ENCODE measurements around the gene WHRN. TPM values are rescaled to one million over a fixed set of nuclear protein-coding genes. Genes with fewer than 3 reads are reported as not detected.

The WHRN gene
- total and polyA plus RNA-seq, 9 of the 15 experiments (the other 6 are each of a cell fraction or from before 2014, with no cell fraction given): 0.31 to 14.1 (median 3.0) TPM

DNA sequence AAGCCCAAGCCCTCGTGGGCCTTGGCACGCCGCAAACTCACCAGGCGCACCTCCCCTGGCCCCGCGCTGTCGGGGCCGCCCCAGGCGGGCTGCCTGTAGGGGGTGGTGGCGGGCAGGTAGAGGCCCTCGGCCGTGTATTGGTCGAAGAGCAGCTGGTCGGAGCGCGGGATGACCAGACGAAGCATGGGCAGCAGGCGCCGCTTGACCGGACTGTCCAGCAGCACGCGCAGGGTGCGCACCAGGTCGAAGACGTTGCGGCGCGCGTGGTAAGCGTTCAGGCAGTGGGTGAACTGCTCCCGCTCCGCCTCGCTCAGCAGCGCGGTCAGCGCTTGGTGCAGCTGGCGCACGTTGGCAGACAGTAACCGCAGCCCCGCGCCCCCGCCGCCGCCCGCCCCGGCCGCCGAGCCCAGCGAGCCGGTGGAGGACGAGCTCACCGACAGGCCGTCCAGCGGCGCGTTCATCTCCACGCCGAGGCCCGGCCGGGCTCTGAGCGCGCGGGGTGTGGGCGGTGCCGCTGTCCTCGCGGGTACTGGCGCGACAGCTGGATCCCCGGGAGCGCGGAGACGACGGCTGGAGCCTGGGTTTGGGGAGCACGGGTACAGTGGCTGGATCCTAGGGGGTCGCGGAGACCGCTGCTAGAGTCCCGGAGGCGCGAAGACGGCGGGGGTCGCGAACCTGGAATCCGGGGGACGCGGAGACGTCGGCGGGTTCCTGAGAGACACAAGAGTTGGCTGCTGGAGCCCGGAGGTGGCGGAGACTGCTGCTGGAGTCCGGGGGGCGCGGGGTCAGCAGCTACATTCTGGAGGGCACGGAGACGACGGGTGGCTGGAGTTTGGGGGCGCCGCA lies 709 bp downstream of the WHRN start (continued):
- no peak for TF ChIP-seq E2F1 (CRISPR knock-in tag; IDR thresholded peaks at IDR 0.05)
- TF ChIP-seq CHD4 (IDR thresholded peaks at IDR 0.05; ENCODE audit: insufficient read depth, insufficient replicate concordance, low read depth, low read length, poor library complexity, severe bottlenecking): no peak
- TF ChIP-seq ZNF217 (CRISPR knock-in tag; IDR thresholded peaks at IDR 0.05): no peak
- TF ChIP-seq MLLT1 (IDR thresholded peaks at IDR 0.05): no peak
- no peak for TF ChIP-seq BRCA1 (IDR thresholded peaks at IDR 0.05)
- peak; percentile 60; the same call in 1 of the 2 replicates for TF ChIP-seq BRCA1 (CRISPR knock-in tag; IDR thresholded peaks at IDR 0.05)
- no peak for TF ChIP-seq NFATC3 (IDR thresholded peaks at IDR 0.05)
- no peak for TF ChIP-seq TRIM28 (IDR thresholded peaks at IDR 0.05)
- TF ChIP-seq, protein P1, sequence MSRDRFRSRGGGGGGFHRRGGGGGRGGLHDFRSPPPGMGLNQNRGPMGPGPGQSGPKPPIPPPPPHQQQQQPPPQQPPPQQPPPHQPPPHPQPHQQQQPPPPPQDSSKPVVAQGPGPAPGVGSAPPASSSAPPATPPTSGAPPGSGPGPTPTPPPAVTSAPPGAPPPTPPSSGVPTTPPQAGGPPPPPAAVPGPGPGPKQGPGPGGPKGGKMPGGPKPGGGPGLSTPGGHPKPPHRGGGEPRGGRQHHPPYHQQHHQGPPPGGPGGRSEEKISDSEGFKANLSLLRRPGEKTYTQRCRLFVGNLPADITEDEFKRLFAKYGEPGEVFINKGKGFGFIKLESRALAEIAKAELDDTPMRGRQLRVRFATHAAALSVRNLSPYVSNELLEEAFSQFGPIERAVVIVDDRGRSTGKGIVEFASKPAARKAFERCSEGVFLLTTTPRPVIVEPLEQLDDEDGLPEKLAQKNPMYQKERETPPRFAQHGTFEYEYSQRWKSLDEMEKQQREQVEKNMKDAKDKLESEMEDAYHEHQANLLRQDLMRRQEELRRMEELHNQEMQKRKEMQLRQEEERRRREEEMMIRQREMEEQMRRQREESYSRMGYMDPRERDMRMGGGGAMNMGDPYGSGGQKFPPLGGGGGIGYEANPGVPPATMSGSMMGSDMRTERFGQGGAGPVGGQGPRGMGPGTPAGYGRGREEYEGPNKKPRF (IDR thresholded peaks at IDR 0.05; ENCODE audit: low read depth, low read length): no peak
- peak; percentile 67 for TF ChIP-seq GABPB1 (CRISPR knock-in tag; IDR thresholded peaks at IDR 0.05)
- no peak for TF ChIP-seq ZBTB9 (CRISPR knock-in tag; IDR thresholded peaks at IDR 0.05)
- TF ChIP-seq U2AF1 (optimal IDR thresholded peaks at IDR 0.05; ENCODE audit: low read depth, low read length): peak; percentile 44
- TF ChIP-seq EP300 (IDR thresholded peaks at IDR 0.05; ENCODE audit: low read length): no peak
- TF ChIP-seq AFF4 (CRISPR knock-in tag; IDR thresholded peaks at IDR 0.05): peak; percentile 93
- TF ChIP-seq MAFG (tag; conservative IDR thresholded peaks at IDR 0.05): no peak
- TF ChIP-seq SMAD1 (IDR thresholded peaks at IDR 0.05; ENCODE audit: low read depth, low read length, partially characterized antibody): no peak
- no peak for TF ChIP-seq COPS2 (conservative IDR thresholded peaks at IDR 0.05)

Data from K562 (cell line).